Anterior cingulate cortex (tissue), 58 donors: Measurements from ENCODE around the gene MINDY1.

Source experiments
- DNase-seq, 58 donors: peaks; one replicate each; lab custom pipeline; 2025; lab: John Stamatoyannopoulos, UW

Gene MINDY1

GRCh38 chr1:150969626-150970025, 37.1 kb downstream of the MINDY1 start:
- DNase-seq, result no peak

- DNase-seq, result peak in 47 of 58 donors; percentile 2 to 84 (median 55)
Observed at GRCh38 chr1:150968491-150968890, 38.2 kb downstream of the MINDY1 start.

GRCh38 chr1:150967936-150968335, 38.8 kb downstream of the MINDY1 start:
- DNase-seq, result no peak

- DNase-seq, result peak in 15 of 58 donors; percentile 7 to 49 (median 20)
Observed at GRCh38 chr1:150966011-150966410, 40.7 kb downstream of the MINDY1 start.

- no peak for DNase-seq
Observed at GRCh38 chr1:150965605-150966004, 41.1 kb downstream of the MINDY1 start.

- DNase-seq, result no peak
Observed at GRCh38 chr1:150964164-150964489, 42.6 kb downstream of the MINDY1 start.

- DNase-seq, result no peak
Observed at GRCh38 chr1:150963321-150964163, 43.2 kb downstream of the MINDY1 start.

- no peak for DNase-seq
Observed at GRCh38 chr1:150961756-150962155, 44.9 kb downstream of the MINDY1 start.

GRCh38 chr1:150960646-150961045, 46.1 kb downstream of the MINDY1 start:
- DNase-seq, result no peak

GRCh38 chr1:150957666-150958065, 49.0 kb downstream of the MINDY1 start:
- no peak for DNase-seq

- no peak for DNase-seq
Observed at GRCh38 chr1:150955280-150955679, 51.4 kb downstream of the MINDY1 start.

GRCh38 chr1:150954708-150955107, 52.0 kb downstream of the MINDY1 start:
- DNase-seq, result no peak
